ENCODE measurements around the gene TMEM178B. TPM values are rescaled to one million over a fixed set of nuclear protein-coding genes. Genes with fewer than 3 reads are reported as not detected.

Gene TMEM178B
- total RNA-seq, 1 donor = 0.43 TPM

DNA sequence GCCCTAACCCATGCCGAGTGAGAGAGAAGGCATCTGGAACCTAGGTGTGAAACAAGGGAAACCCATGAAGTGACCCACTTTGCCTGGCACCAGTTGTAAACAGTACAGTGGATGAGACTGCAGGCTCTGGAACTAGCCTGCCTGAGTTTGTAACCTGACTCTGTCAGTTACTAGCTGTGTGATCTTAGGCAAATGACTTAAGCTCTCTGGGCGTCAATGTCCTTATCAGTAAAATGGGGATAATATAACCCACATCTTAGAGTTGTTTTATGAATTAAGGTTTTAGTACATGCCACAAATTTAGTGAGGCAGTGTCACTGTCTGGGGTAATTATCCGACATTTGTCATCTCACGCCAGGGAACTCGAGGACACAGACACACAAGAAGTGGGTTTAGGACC is 394.5 kb downstream of the TMEM178B start:
- TF ChIP-seq, protein P1, sequence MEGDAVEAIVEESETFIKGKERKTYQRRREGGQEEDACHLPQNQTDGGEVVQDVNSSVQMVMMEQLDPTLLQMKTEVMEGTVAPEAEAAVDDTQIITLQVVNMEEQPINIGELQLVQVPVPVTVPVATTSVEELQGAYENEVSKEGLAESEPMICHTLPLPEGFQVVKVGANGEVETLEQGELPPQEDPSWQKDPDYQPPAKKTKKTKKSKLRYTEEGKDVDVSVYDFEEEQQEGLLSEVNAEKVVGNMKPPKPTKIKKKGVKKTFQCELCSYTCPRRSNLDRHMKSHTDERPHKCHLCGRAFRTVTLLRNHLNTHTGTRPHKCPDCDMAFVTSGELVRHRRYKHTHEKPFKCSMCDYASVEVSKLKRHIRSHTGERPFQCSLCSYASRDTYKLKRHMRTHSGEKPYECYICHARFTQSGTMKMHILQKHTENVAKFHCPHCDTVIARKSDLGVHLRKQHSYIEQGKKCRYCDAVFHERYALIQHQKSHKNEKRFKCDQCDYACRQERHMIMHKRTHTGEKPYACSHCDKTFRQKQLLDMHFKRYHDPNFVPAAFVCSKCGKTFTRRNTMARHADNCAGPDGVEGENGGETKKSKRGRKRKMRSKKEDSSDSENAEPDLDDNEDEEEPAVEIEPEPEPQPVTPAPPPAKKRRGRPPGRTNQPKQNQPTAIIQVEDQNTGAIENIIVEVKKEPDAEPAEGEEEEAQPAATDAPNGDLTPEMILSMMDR (IDR thresholded peaks at IDR 0.05; ENCODE audit: insufficient read depth, low read depth, low read length) = no peak
- no peak overlapping the region for H3K4me3 ChIP-seq (ENCODE audit: low read depth, low read length)
- no peak for DNase-seq (ENCODE audit: low read depth)

DNA sequence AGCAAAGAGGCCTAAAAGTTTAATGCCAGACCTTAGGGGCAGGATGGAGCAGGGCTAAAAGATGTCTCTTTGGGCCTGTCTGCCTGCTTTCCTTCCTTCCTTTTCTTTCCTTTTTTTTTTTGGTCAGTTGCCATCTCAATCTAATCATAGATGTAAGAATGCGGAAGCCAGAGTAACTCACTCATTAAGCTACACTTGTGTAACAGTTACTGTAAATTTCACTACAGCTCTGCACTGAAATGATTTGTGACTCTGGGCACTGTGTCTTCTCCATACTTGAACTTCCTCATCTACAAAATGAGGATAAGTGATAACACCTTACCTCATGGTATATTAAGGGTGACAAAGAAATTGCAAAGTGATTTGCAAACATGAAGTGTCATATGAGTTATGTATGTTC is 401.8 kb downstream of the TMEM178B start:
- H3K4me3 ChIP-seq (ENCODE audit: low read depth, low read length) = no peak overlapping the region
- no peak for DNase-seq (ENCODE audit: low read depth)
- TF ChIP-seq, protein P1 (IDR thresholded peaks at IDR 0.05; ENCODE audit: insufficient read depth, low read depth, low read length) = no peak

DNA sequence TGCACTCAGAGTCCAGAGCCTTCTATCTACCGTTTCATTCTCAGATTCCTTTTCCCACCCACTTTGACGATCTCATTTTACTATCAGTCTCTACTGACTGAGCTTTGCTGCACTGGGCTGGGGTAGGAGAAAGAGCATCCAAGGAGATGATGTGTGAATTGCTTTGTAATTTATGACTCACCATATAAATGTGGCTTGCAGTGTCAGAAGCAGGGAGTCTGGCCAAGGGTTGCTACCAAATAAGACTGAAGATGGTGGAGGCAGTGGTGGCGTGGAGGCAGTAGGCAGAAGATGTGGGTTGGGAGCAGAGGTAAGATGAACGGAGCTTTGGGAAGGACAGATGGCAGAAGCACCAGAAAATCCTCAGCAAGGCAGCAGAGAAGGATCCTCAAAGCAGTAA is 404.0 kb downstream of the TMEM178B start:
- DNase-seq (ENCODE audit: low read depth) = no peak
- no peak overlapping the region for H3K4me3 ChIP-seq (ENCODE audit: low read depth, low read length)
- TF ChIP-seq, protein P1 (IDR thresholded peaks at IDR 0.05; ENCODE audit: insufficient read depth, low read depth, low read length) = no peak

DNA sequence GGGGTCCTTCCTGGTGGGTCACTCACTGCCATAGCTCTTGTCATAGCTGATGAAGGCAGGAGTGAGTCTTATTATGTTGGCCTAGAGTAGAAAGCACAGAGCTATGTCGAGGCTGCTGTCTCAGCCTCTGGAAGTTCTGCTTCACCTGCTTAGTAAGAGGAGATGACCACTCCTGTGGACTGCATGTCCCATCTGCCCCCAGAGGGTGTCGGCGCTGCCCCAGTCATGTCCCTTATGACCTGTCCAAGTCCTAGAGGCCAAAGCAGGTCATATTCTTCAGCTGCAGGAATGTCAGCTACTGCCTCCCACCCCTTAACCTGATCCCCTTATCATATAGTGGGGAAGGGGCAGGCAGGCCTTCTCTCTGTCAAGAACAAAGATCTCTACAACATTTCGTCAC is 405.0 kb downstream of the TMEM178B start:
- H3K4me3 ChIP-seq (ENCODE audit: low read depth, low read length) = no peak overlapping the region
- TF ChIP-seq, protein P1 (IDR thresholded peaks at IDR 0.05; ENCODE audit: insufficient read depth, low read depth, low read length) = no peak

DNA sequence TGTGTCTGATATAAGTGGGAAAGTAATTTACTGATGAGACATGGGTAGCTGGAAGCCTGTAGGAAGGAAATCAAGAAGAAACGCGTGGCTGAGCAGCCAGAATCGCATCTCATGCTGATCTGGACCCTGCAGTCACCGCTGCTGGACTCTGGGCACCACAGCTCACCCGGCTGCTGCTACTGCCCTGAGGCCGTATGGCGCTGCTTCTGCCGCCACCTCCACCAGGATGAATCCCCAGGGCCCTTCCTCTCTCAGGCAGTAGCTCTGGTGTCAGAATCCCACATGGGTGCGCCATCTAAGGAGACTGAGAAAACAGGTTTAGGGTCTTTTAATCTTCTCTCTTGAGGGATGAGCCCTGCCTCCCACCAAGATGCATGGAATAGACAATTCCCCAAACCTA is 407.1 kb downstream of the TMEM178B start:
- H3K4me3 ChIP-seq (ENCODE audit: low read depth, low read length) = no peak overlapping the region
- TF ChIP-seq, protein P1 (IDR thresholded peaks at IDR 0.05; ENCODE audit: insufficient read depth, low read depth, low read length) = no peak
- DNase-seq (ENCODE audit: low read depth) = no peak

More for the DNA sequence above, 405.0 kb downstream of the TMEM178B start:
- DNase-seq (ENCODE audit: low read depth) = no peak

DNA sequence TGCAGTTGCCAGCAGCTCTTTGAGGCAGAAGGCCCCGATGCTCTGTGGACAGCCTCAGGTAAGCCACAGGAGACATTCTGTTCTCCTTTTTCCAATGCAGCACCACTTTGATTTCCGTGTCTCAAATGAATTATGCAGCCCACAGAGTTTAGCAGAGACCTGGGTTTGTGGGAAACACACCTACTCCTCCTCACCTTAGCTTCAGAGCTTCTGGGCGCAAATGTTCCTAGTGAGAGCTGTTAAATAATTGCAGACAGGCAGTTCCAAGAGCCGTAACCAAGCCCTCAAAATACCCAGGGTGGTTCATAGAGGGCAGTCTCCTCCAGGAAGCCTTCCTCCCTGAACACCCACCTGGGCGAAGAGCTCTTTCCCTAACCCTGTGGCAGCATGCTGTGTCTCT is 408.1 kb downstream of the TMEM178B start:
- TF ChIP-seq, protein P1 (IDR thresholded peaks at IDR 0.05; ENCODE audit: insufficient read depth, low read depth, low read length) = no peak
- H3K4me3 ChIP-seq (ENCODE audit: low read depth, low read length) = no peak overlapping the region
- no peak for DNase-seq (ENCODE audit: low read depth)

DNA sequence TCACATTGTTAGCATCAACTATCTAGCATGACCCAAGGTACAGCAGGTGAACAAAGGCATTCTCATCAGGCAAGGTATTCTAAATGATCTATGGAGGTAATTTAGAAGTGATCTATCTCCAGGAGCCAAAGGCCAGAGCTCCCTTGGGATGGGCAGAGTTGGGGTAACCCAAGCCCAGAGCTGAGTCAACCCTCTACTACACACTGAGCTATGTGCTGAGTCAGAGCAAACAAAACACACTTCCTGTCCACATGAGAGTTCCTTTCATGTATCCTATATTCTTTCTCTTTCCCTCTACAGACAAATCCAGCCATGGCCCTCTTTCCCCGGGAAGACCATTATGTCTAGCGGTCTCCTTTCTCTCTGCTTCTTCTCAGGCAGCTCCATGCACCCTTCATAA is 409.2 kb downstream of the TMEM178B start:
- TF ChIP-seq, protein P1 (IDR thresholded peaks at IDR 0.05; ENCODE audit: insufficient read depth, low read depth, low read length) = no peak
- H3K4me3 ChIP-seq (ENCODE audit: low read depth, low read length) = no peak overlapping the region
- DNase-seq (ENCODE audit: low read depth) = no peak
